HEK293 (cell line): ENCODE results near the gene CSKMT.

Experiments
- BCL11A ChIP-seq: fragments of 450-650 bp; formaldehyde crosslinking; IDR thresholded peaks from 2 replicates; pipeline ENCODE4 v1.5.1; 2016; ENCODE audit warnings: low read depth, missing biosample characterization, missing genetic modification characterization
- CTCF ChIP-seq: fragments of 450-650 bp; formaldehyde crosslinking; IDR thresholded peaks from 2 replicates; pipeline ENCODE4 v1.5.1; 2016; ENCODE audit warnings: missing biosample characterization, missing genetic modification characterization
- KLF17 ChIP-seq: fragments of 450-650 bp; formaldehyde crosslinking; IDR thresholded peaks from 2 replicates; pipeline ENCODE4 v1.5.1; 2016; ENCODE audit warnings: missing biosample characterization, missing genetic modification characterization
- PRDM1 ChIP-seq: fragments of 450-650 bp; formaldehyde crosslinking; IDR thresholded peaks from 2 replicates; pipeline ENCODE4; 2016; ENCODE audit warnings: missing biosample characterization, missing genetic modification characterization
- SP7 ChIP-seq: fragments of 450-650 bp; formaldehyde crosslinking; IDR thresholded peaks from 2 replicates; pipeline ENCODE4 v1.5.1; 2016; ENCODE audit warnings: missing biosample characterization, missing genetic modification characterization
- TRIM28 ChIP-seq: IDR thresholded peaks from 2 replicates; pipeline ENCODE4 v1.6.1; 2011; ENCODE audit warnings: low read length, control low read depth, borderline replicate concordance
- ZBTB11 ChIP-seq: fragments of 450-650 bp; formaldehyde crosslinking; conservative IDR thresholded peaks from 2 replicates; pipeline ENCODE4 v1.5.1; 2016; ENCODE audit warnings: low read depth, missing biosample characterization, missing genetic modification characterization
- ZBTB49 ChIP-seq: fragments of 450-650 bp; formaldehyde crosslinking; IDR thresholded peaks from 2 replicates; pipeline ENCODE4 v1.5.1; 2016; ENCODE audit warnings: missing biosample characterization, missing genetic modification characterization, low read depth
- ZNF140 ChIP-seq: fragments of 450-650 bp; formaldehyde crosslinking; IDR thresholded peaks from 2 replicates; pipeline ENCODE4 v1.5.1; 2016; ENCODE audit warnings: missing biosample characterization, missing genetic modification characterization
- ZNF292 ChIP-seq: fragments of 450-650 bp; formaldehyde crosslinking; IDR thresholded peaks from 2 replicates; pipeline ENCODE4 v1.5.1; 2016; ENCODE audit warnings: low read depth, missing biosample characterization, missing genetic modification characterization, borderline replicate concordance
- ZNF501 ChIP-seq: fragments of 450-650 bp; formaldehyde crosslinking; IDR thresholded peaks from 2 replicates; pipeline ENCODE4 v1.5.1; 2016; ENCODE audit warnings: missing biosample characterization, missing genetic modification characterization
- ZNF670 ChIP-seq: fragments of 450-650 bp; formaldehyde crosslinking; IDR thresholded peaks from 2 replicates; pipeline ENCODE4 v1.5.1; 2016; ENCODE audit warnings: missing biosample characterization, missing genetic modification characterization, low read depth
- ZNF792 ChIP-seq: fragments of 450-650 bp; formaldehyde crosslinking; IDR thresholded peaks from 2 replicates; pipeline ENCODE4 v1.5.1; 2016; ENCODE audit warnings: missing biosample characterization, missing genetic modification characterization

GRCh38 chr11:62709247-62710000 lies 44.3 kb downstream of the CSKMT start:
- TF ChIP-seq CTCF (tag by site-specific recombination) (no peak), ZNF501 (tag by site-specific recombination) (no peak), SP7 (0 out of 2 replicates have a peak, but pooled peaks have one; percentile 22), ZBTB49 (tag by site-specific recombination) (no peak), TRIM28 (no peak), ZNF670 (tag by site-specific recombination) (no peak), ZNF140 (tag by site-specific recombination) (no peak), ZNF292 (no peak), PRDM1 (tag by site-specific recombination) (no peak), ZBTB11 (tag by site-specific recombination) (peak; percentile 91), BCL11A (no peak), KLF17 (tag by site-specific recombination) (no peak), ZNF792 (no peak)
